ENCODE results near the gene CIB2.

DNA sequence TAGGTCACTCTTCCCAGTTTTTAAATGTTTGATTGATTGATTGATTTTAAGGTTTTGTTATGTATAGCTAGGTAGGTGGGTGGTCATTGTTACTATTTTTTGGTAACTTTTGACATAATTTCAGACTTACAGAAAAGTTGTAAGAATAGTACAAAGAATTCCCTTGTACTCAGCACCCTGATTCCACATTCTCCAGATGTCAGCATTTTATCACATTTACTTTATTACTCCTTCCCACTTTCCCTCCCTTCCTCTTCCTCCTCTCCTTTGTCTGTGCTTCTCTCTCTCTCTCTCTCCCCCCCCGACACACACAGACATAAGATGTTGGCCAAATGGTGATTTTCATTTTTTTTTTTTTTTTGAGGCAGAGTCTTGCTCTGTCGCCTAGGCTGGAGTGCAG, 32.8 kb upstream of the CIB2 start:
- TF ChIP-seq EZH2phosphoT487 (IDR thresholded peaks at IDR 0.05; ENCODE audit: borderline replicate concordance): no peak
- TF ChIP-seq, protein P1, sequence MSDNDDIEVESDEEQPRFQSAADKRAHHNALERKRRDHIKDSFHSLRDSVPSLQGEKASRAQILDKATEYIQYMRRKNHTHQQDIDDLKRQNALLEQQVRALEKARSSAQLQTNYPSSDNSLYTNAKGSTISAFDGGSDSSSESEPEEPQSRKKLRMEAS (IDR thresholded peaks at IDR 0.05): no peak

All from HCT116 (cell line).